T1000 (cell line): ENCODE measurements around the gene PCSK5.
"Not testable (repeated sequence)": the region's sequence is repeated elsewhere in the genome, so short reads cannot be mapped to it uniquely, and the experiment has no call there.

Experiments
- DNase-seq: peaks from one replicate; lab custom pipeline; 2025; ENCODE audit warnings: mixed read lengths; lab: John Stamatoyannopoulos, UW

Gene PCSK5

GRCh38 chr9:76359365-76359764 lies 468.9 kb downstream of the PCSK5 start:
- no peak for DNase-seq

- no peak for DNase-seq
Observed at GRCh38 chr9:76359766-76360165, 469.3 kb downstream of the PCSK5 start.

- not testable (repeated sequence) for DNase-seq
Observed at GRCh38 chr9:76362332-76363031, 472.0 kb downstream of the PCSK5 start.

GRCh38 chr9:76363032-76363395 lies 472.5 kb downstream of the PCSK5 start:
- DNase-seq: no peak

- no peak for DNase-seq
Observed at GRCh38 chr9:76365028-76365427, 474.6 kb downstream of the PCSK5 start.

- no peak for DNase-seq
Observed at GRCh38 chr9:76366275-76366674, 475.8 kb downstream of the PCSK5 start.

GRCh38 chr9:76369583-76369982 lies 479.1 kb downstream of the PCSK5 start:
- no peak for DNase-seq

- DNase-seq: no peak
Observed at GRCh38 chr9:76370396-76371023, 480.0 kb downstream of the PCSK5 start.

- no peak for DNase-seq
Observed at GRCh38 chr9:76371901-76372300, 481.4 kb downstream of the PCSK5 start.

- DNase-seq: no peak
Observed at GRCh38 chr9:76372336-76372735, 481.9 kb downstream of the PCSK5 start.

- DNase-seq: no peak
Observed at GRCh38 chr9:76373173-76373783, 482.8 kb downstream of the PCSK5 start.

- DNase-seq: no peak
Observed at GRCh38 chr9:76373784-76374474, 483.5 kb downstream of the PCSK5 start.

- no peak for DNase-seq
Observed at GRCh38 chr9:76374783-76375559, 484.5 kb downstream of the PCSK5 start.

- DNase-seq: no peak
Observed at GRCh38 chr9:76377791-76378190, 487.3 kb downstream of the PCSK5 start.

GRCh38 chr9:76378367-76379073 lies 488.0 kb downstream of the PCSK5 start:
- no peak for DNase-seq

GRCh38 chr9:76379494-76379893 lies 489.0 kb downstream of the PCSK5 start:
- peak; percentile 33 for DNase-seq

- DNase-seq: no peak
Observed at GRCh38 chr9:76390656-76391055, 500.2 kb downstream of the PCSK5 start.

GRCh38 chr9:76394195-76394959 lies 503.9 kb downstream of the PCSK5 start, which contains the start of gene RFK:
Gene RFK, minus strand, starts transcription at chr9:76394426. Its CDS starts 255 bp downstream, at chr9:76394171.
- peak; percentile 93 for DNase-seq

GRCh38 chr9:76394960-76395252 lies 504.4 kb downstream of the PCSK5 start:
- DNase-seq: no peak

GRCh38 chr9:76395381-76395780 lies 504.9 kb downstream of the PCSK5 start:
- no peak for DNase-seq

- no peak for DNase-seq
Observed at GRCh38 chr9:76396144-76396543, 505.7 kb downstream of the PCSK5 start.
